HG03135 (cell line): ENCODE data around the gene HOXA7.

Experiments
- ATAC-seq: cut with Tn5 transposase; IDR thresholded peaks from one replicate; pipeline ENCODE4 v1.9.1; 2021; ENCODE audit warnings: mild to moderate bottlenecking, moderate library complexity; ENCODE audit not compliant: unreplicated experiment

HOXA7 gene

GRCh38 chr7:27194002-27194352 is 37.5 kb upstream of the HOXA7 start:
- ATAC-seq = no peak

GRCh38 chr7:27193335-27194001 is 37.0 kb upstream of the HOXA7 start:
- no peak for ATAC-seq

DNA sequence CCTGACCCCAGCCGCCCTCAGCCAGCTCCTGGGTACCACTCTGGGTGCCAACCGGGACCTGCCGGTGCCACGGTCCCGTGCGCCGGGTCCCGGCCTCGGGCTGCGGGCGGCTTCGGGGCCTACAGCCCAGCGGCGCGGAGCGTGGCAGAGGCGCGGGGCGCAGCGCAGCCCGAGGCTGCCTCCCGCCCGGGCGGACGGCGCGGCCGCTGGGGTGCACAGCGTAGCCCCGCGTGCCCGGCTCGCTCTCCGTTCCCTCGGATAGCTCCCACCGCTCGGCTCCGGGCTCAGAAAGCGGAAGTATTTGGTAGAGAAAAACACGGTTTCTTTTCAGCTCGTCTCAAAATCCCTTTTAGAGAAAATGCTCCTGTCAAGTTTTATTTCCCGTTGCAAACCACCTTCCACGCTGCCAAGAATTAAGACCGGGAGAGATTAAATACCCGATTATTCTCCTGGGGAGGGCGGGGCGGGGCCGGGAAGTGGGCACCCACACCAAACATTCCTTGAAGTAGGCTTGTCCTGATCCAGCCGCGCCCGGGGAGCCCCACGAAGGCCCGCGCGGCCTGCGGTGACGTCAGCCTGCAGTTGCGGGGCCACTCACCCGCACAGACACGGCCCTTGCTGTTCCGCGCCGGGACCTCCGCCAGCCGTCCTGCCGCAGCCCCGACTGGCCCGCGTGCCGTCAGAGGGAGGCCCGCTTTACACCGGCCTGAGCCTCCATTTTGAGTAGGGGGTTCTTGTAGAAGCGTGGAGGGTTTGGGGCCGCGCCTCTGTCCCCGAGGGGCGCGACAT is 36.3 kb upstream of the HOXA7 start:
- ATAC-seq = no peak

GRCh38 chr7:27191833-27192545 is 35.5 kb upstream of the HOXA7 start:
- no peak for ATAC-seq

- ATAC-seq = no peak
These were observed 34.8 kb upstream of the HOXA7 start for GRCh38 chr7:27191161-27191731.

- ATAC-seq = no peak
These were observed 33.7 kb upstream of the HOXA7 start for GRCh38 chr7:27189997-27190748.

DNA sequence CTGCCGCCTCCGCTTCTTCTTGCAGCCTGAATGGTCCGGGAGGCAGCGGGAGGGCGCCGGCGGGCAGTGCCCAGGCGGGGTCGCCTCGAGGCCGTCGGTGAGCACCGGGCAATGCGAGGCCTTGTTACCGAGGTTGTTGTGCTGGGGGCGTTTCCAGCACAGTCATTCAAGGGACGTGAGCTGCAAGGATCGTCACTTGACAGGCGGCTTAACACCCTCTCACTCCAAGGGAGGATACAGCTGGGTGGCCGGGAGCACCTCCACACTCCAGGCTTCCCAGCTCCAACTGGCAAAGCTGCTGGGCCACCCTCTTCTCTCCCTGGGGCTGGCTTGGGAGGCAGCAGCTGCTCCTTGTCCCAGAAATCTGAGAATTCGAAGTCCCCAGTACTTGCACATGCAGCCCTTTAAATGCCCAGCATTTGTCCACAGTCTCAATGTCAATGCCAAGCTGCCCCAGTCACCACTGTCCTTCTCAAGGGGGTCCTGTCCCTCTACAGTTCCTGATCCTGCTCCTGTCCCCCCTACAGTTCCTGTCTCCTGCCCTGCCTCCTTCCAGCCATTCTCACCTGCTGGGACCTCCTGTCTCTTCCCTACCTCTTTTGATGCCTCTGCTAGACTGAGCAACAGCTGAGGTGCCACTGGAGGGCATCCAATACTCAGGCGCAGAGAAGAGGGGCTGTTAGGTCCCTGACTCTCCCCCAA is 33.0 kb upstream of the HOXA7 start:
- ATAC-seq = no peak

GRCh38 chr7:27188386-27189294 is 32.2 kb upstream of the HOXA7 start:
- no peak for ATAC-seq

DNA sequence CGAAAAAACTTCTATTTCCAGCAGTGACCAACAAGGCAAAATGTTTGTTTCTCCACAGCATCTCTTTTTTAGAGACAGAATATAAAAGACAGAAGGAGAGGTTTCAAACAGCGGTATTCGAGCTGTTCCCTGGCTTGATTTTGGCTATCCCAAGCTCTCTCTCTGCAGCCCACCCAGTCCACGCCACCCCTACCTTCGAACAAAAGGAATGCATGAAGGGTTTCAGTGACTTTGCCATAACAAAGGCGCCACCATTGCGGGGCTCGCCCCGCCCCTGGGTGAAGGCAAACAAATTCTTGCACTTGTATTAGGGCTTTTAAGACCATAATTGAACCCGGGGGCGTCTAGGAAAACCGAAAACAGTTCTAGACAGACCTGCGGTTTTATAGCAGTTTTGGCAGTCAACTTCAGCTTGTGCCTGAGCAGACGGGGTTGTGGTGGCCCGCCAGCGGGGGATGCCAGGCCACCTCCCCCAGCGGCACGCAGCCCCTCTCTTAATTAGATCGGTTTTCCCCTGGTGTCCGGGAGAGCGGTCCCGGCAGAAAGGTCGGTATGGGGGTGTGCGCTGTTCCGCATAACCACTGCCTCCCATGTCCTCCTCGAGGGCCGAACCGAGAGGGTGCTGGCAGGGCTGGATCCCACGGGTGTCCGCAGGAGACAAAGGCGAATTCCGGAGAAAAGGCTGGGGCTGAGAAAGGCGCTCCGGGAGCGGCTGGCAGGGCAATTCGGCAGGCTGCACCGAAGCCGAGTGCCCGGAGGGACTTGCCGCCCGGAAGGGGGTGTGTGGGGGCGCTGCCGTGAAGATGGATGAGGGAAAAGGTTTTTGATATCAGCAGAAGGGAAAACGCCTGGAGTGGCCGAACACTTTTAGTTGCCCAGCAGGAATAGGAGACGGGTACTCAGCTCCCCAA is 31.3 kb upstream of the HOXA7 start:
- ATAC-seq = no peak

- ATAC-seq = no peak
These were observed 30.4 kb upstream of the HOXA7 start for GRCh38 chr7:27186668-27187474.

GRCh38 chr7:27185854-27186667 is 29.6 kb upstream of the HOXA7 start:
- ATAC-seq = no peak

DNA sequence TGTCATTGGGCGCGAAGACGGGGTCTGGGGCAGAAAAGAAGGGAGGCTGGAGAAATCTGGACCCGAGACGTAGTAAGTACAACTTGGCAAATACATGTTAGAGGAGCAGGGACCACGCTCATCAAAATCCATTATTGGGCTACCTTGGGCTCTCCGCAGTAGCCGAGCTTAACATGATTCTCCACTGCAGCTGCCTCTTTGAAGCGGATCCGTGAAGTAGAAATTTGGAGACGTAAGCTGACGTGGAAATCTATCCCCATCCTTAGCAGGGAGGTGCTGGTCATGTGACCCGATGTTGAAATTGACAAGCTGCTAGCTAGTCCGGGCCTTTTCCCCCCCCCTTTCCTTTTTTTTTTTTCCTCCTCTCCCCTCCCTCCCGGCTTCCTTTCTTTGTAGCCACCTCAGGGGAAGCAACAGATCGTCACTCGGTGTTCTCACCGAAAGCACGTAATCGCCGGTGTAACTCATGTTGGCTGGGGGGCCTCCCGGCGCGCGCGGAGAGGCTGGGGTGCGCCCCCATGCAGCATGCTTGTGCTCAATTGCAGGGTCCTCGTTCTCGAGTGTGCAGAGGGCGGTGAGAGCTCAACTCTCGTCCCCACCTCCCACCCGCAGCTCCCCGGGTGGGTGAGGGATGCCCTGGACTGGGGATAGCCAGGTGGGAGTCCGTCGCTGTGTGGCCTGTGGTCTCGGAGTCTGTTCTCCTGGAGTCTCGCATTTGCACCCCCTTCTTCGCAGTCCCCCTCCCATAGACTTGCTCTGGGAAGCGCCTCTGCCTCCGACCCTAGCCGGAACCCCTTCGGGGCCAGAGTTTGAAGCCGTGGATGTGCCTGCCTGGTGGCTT is 28.8 kb upstream of the HOXA7 start, which contains the start of gene HOXA11:
Gene HOXA11 (minus strand): TSS at position 220 of the 841 bp plus-strand sequence. CDS start 88 bp downstream, at position 132.
- ATAC-seq = no peak

- no peak for ATAC-seq
These were observed 28.0 kb upstream of the HOXA7 start for GRCh38 chr7:27184337-27185012.

DNA sequence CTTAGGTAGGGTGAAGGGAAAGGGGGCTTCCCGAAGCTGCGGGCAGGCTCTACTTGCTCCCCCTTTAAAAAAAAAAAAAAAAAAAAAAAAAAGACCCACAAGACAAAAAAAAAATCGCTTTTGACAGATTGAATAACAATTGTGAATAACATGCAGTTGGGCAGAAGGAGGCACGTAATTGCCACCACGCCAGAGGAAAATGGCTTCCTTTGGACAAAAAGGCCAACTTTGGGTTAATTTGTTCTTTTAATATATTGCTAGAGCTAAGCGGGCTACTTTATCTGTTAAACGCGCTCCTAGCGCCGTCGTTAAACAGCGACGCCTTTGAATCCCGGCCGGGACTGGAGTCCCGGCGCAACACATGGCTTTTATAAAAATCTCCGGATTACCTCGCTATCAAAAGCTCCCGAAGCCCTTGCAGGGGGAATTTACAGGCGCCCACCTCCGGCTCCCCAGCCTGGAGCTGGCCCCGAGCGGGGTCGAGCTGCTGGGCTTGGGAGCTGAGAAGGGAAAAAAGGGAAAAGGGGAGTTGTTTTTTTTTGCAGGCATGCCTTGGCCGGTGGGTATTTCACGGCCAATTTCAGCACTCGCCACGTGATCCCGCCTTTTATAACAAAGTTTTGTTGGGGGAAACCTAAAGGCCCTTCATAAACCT is 27.3 kb upstream of the HOXA7 start:
- no peak for ATAC-seq
